Central memory CD4-positive, alpha-beta T cell (primary cell): Measurements from ENCODE around the gene PITX3.
"Not testable (repeated sequence)": the region's sequence is repeated elsewhere in the genome, so short reads cannot be mapped to it uniquely, and the experiment has no call there.

Source experiments
- DNase-seq: peaks from one replicate; pipeline ENCODE4 v3.0.0; 2022

PITX3 gene

DNA sequence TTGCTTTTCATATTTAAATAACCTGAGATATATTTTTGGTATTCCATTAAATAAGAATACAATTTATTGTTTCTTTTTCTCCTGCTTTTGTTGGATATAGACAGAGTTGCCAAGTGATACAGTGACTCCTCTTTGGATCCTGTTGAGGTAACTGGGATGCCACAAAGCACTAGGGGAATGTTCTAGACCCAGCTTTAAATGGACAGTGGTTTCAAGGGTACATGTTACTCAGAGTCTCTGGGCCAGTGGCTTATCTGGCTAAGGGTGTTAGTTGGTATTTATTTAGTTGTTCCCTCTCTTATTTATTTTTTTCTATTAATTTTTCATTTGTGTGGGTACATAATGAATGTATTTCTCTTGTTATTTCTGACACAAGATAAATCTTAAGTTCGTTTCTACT lies 13.1 kb upstream of the PITX3 start:
- DNase-seq, result no peak

- not testable (repeated sequence) for DNase-seq
Measured at GRCh38 chr10:102252508-102252907, 11.2 kb upstream of the PITX3 start.

- DNase-seq, result no peak
Measured at GRCh38 chr10:102247734-102248133, 6.4 kb upstream of the PITX3 start.

- no peak for DNase-seq
Measured at GRCh38 chr10:102246261-102246660, 4.9 kb upstream of the PITX3 start.

DNA sequence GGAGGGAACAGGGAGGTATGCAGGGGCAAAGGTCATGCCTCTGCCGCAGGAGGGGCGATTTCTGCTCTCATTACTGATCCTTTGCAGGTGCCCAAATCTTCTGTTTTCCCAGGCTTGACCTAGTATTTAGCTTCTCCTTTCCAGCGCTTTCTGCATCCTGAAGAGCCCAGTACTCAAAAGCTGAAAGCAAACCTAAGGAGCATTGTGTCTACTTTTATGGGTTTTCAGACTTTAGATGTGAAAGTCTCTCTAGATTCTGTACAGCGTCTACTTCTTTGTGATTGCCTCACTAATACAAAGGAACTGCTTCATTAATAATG lies 4.6 kb upstream of the PITX3 start:
- no peak for DNase-seq

DNA sequence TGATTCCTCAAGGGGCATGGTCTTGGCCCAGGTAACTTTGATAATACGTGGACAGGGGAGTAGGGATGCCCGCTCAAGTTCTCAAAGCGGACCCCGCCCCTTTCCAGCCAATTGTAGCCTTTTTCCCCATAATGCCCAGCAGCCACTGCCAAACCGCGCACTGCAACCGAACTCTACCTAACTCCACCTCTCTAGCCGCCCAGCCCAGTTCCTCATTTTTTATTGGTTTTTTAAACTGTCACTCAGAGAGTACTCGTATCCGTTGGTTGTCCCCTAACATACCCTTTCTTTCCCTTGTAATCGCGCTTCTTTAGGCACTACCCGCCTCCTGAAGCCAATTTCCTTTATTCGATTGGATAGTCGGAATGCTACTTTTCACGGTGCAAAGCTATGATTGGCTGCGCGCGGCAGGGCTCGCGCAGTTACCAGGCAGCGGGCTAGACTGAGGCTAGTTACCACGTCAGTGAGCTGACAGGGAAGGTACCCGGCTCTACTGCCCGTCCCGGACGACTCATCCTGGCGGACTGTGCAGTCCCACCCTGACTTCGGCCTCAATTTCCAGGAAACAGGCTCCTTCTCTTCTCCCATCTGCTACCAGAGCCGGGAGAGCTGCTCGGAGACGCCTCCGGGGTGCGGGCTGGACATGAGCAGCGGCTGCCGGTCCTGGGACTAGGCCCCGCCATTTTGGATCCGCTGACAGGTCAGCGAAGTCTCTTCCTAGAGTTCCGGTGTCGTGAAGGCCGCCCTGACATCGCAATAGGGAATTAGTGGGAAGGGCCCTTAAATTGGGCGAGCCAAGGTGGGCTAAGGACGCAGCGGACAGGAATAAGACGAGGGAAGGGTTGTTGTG lies 4.0 kb upstream of the PITX3 start, which contains the start of gene GBF1:
GBF1 (plus strand) TSS at position 451 of the 850 bp plus-strand sequence. CDS start 13,407 bp downstream, outside the sequence.
- peak; percentile 97 for DNase-seq

- DNase-seq, result no peak
Measured at GRCh38 chr10:102243309-102243708, 2.0 kb upstream of the PITX3 start.

GRCh38 chr10:102242118-102242485 lies 790 bp upstream of the PITX3 start:
- DNase-seq, result no peak

- no peak for DNase-seq
Measured at GRCh38 chr10:102241032-102241443, 274 bp downstream of the PITX3 start.

GRCh38 chr10:102240467-102241031 lies 763 bp downstream of the PITX3 start:
- DNase-seq, result no peak

GRCh38 chr10:102237711-102238252 lies 3.5 kb downstream of the PITX3 start:
- DNase-seq, result no peak

DNA sequence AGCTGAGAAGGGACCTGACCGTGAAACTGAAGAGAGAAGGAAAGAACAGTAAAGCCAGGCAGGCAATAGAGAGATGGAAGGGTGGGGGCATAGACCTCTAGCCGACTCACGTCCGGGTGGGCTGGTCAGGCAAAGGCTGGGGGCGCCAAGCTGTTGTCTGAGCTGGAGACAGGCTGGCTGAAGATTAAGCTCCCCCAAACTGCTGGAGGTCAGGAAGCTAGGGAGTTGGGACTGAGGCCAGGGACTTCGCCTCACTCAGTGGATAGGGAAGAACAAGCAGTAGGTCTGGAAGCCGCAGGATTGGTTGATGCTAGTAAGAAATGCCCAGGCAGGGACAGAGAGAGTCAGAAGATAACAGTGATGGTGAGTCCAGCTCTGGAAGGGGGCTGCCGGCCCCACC lies 5.3 kb downstream of the PITX3 start:
- no peak for DNase-seq

DNA sequence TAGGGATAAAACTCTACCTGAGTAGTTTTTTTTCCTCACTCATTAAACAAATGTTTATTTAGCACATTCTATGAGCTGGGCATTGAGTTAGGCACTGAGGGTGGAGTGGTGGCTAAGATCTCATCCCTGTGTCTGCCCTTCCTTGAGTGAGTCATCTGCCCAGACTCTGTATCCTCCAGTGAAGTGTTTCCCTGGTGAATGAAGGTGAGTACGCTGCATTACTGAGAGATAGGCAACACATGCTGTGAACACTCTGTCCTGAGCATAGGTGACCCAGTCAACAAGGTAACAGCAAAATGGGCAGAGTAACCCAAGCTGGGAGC lies 5.8 kb downstream of the PITX3 start:
- DNase-seq, result no peak

DNA sequence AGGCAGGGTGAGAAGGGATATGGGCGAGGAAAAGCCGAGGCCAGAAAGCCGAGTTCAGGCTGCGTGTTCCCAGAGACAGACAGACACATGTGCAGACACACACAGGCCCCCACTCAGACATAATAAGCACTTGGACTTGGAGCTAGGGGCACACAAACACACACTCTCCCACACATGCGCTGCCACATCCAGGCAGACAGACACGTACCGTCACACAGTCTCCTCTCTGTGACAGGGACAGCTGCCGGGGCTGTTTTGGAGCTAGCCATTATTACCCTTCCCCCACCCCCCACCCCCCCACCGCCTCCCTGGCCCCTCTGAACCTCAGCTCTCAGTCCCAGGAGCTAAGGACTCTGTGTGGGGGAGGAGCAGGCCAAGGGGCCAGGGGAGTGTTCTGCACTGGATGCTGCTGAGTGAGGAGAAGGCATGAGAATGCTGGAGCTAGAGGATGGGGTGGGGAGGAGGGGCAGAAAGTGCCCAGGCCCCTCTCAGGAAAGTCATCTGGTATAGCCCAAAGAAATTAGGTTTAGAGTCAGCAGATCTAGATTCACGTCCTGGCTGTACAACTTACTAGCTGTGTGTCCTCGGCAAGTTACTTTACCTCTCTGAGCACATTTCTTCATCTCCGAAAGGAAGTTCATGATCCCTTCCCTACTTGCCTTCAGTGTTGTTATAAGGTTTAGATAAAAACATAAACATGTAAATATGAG lies 6.3 kb downstream of the PITX3 start:
- no peak for DNase-seq

GRCh38 chr10:102233997-102234396 lies 7.3 kb downstream of the PITX3 start:
- no peak for DNase-seq

DNA sequence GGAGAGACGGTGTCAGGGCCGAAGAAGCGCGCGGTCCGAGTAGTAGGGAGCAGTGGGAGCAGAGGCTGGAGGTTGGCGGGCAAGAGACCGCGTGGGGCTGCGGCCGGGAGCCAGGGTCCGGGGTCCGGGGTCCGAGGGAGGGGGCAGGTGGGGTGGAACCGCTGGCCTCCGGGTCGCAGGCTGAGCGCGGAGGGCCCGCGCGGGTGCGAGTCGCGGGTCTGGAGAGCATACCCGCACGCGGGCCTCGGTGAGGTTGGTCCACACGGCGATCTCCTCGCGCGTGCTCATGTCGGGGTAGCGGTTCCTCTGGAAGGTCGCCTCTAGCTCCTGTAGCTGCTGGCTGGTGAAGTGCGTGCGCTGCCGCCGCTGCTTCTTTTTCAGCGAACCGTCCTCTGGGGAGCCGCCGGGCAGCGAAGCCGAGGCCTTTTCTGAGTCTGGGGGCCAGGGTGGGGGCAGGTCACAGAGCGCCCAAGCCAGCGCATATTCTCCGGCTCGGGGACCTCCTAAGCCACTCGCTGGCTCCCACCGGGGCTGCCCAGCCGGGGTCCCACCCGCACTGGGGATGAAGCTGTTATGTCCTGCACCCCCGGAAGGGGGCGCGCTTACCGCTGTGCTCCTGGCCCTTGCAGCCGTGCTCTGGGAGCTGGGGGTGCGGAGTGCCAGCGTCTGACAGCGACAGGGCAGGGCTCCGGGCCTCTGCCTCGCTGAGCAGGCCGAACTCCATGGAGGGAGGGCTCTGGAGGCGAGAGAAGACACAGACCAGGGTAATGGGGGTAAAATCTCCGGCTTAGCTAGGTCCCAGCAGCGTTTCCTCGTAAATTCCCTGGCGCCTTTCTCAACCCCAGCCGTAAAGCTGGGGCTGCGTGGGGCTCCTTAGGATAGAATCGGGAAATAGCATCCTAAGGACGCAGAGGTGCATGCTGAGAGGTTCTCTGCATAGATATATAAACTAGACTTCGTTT lies 9.7 kb downstream of the PITX3 start:
- peak; percentile 60 for DNase-seq

- DNase-seq, result peak; percentile 48
Measured at GRCh38 chr10:102230861-102231356, 10.4 kb downstream of the PITX3 start.

GRCh38 chr10:102230264-102230860 lies 10.9 kb downstream of the PITX3 start:
- DNase-seq, result peak; percentile 18

GRCh38 chr10:102229810-102230263 lies 11.5 kb downstream of the PITX3 start:
- DNase-seq, result peak; percentile 79

DNA sequence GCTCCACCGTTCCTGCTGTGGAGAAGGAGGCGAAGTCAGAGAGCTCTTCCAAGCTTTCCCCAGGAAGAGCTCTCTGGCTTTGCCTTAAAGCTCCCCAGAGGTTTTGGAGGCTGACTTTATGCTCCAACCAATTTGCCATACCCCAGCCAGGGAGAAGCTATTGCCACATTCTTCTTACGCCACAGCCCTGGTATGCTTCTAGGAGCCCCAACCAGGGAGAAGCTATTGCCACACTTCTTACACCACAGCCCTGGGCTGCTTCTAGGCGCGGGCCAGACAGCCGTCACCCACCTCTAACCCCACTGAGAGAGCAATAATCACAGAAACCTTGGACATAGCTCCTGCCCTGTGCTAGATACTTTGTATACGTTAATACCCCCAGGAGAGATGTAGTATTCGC lies 14.3 kb downstream of the PITX3 start:
- DNase-seq, result no peak

DNA sequence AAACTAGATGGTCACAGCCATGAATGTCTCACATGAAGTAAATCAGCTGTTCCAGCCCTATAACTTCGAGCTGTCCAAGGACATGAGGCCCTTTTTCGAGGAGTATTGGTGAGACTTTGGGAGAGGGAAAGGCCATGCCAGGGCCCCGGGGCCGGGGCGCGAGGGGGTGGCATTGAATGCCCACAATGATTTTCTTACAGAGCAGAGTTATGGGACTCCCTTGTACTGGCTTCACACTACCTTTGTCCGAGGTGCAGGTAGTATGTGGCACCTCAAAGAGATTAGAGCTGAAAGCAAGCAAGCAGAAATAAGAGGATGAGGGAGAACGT lies 14.8 kb downstream of the PITX3 start:
- no peak for DNase-seq
